PC-3 (cell line): ENCODE results near the gene GPR176.

Source experiments
- EZH2 ChIP-seq: fragments of 300-600 bp; sonication (generic); IDR thresholded peaks from one replicate; pipeline ENCODE4 v1.6.1; 2017; ENCODE audit warnings: antibody characterized with exemption, mild to moderate bottlenecking, low read length; ENCODE audit not compliant: unreplicated experiment
- TF ChIP-seq, protein P1 (sequence below): fragments of 300-600 bp; sonication (generic); conservative IDR thresholded peaks from 2 replicates; pipeline ENCODE4 v1.5.1; 2017; ENCODE audit warnings: antibody characterized with exemption, low read depth, mild to moderate bottlenecking, low read length

DNA sequence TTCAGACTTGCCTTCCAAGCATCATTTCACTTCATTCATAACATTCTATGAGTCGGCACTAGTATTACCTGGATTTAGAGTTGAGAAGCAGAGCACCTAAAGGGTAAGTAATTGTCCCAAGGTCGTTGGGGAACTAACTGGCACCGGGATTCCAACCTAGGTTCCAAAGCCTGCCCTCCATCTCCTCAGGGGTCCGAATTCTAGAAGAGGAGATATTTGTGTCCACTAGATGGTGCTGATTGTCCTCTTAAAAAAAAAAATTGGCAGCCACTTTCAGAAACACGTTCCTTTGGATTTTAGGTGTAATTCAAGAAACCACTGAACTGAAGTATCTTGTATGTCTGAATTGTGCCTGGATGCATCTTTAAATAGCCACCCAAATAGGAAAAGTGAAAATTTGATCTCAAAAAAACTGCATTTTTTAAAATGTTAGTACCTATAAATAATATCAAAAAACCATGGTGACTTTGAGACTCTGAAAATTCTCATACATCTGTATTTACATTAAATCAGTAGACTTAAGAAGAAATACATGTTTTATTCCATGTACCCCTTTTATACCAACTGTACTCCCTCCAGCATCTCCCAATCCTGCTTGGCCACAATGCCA is 133.5 kb downstream of the GPR176 start:
- TF ChIP-seq, protein P1, sequence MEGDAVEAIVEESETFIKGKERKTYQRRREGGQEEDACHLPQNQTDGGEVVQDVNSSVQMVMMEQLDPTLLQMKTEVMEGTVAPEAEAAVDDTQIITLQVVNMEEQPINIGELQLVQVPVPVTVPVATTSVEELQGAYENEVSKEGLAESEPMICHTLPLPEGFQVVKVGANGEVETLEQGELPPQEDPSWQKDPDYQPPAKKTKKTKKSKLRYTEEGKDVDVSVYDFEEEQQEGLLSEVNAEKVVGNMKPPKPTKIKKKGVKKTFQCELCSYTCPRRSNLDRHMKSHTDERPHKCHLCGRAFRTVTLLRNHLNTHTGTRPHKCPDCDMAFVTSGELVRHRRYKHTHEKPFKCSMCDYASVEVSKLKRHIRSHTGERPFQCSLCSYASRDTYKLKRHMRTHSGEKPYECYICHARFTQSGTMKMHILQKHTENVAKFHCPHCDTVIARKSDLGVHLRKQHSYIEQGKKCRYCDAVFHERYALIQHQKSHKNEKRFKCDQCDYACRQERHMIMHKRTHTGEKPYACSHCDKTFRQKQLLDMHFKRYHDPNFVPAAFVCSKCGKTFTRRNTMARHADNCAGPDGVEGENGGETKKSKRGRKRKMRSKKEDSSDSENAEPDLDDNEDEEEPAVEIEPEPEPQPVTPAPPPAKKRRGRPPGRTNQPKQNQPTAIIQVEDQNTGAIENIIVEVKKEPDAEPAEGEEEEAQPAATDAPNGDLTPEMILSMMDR: peak; percentile 90
- no peak for TF ChIP-seq EZH2
